ENCODE measurements around the gene TMEM18.

GRCh38 chr2:651951-652373, 25.2 kb downstream of the TMEM18 start:
- TF ChIP-seq CTCF (conservative IDR thresholded peaks at IDR 0.05 in 1 of 2, IDR thresholded peaks at IDR 0.05 in 1 of 2; ENCODE audit: extremely low read depth in 1 of 2, insufficient read depth in 1 of 2, low read depth in 1 of 2, low read length in 2 of 2) (no peak), EZH2 (IDR thresholded peaks at IDR 0.05; ENCODE audit: borderline replicate concordance, low read length) (no peak)

All from mammary epithelial cell (primary cell).